HCT116 (cell line): ENCODE results near the gene PRR7. TPM values are rescaled to one million over a fixed set of nuclear protein-coding genes. Genes with fewer than 3 reads are reported as not detected.

Experiments used
- total RNA-seq: library from RNA; stranded (reverse); gene quantifications from one replicate; pipeline ENCODE4 v1.2.1, GENCODE V29; 2021; ENCODE audit not compliant: unreplicated experiment

Gene PRR7
- total RNA-seq, 1 experiment from 2014 or later = 39.9 TPM

Other genes with a start within 250 kb of the PRR7 start
- gene RAB24, start 143.1 kb upstream of the PRR7 start, total RNA-seq = 13.5 TPM
- 223 TPM for gene PRELID1, start 143.0 kb upstream of the PRR7 start, total RNA-seq
- 37.6 TPM for gene MXD3, start 134.9 kb upstream of the PRR7 start, total RNA-seq
- 128 TPM for gene LMAN2, start 95.1 kb upstream of the PRR7 start, total RNA-seq
- 9.4 TPM for gene RGS14, start 88.9 kb upstream of the PRR7 start, total RNA-seq
- not detected for gene SLC34A1, start 62.4 kb upstream of the PRR7 start, total RNA-seq
- gene PFN3, start 46.2 kb upstream of the PRR7 start, total RNA-seq = not detected
- 30.0 TPM for gene F12, start 37.2 kb upstream of the PRR7 start, total RNA-seq
- gene GRK6, start 20.1 kb upstream of the PRR7 start, total RNA-seq = 89.3 TPM
- 144 TPM for gene DBN1, start 26.8 kb downstream of the PRR7 start, total RNA-seq
- 153 TPM for gene PDLIM7, start 50.8 kb downstream of the PRR7 start, total RNA-seq
- 8.0 TPM for gene DOK3, start 63.0 kb downstream of the PRR7 start, total RNA-seq
- gene DDX41, start 70.1 kb downstream of the PRR7 start, total RNA-seq = 141 TPM
- gene FAM193B, start 107.7 kb downstream of the PRR7 start, total RNA-seq = 54.0 TPM
- 133 TPM for gene TMED9, start 145.4 kb downstream of the PRR7 start, total RNA-seq
- gene B4GALT7, start 153.3 kb downstream of the PRR7 start, total RNA-seq = 25.2 TPM